HEK293T (cell line): ENCODE data around the gene NEK8.

ENCODE experiments used
- CTCF ChIA-PET: fragments of 350-600 bp; formaldehyde crosslinking; extraction: SDS; loops from one replicate; lab custom pipeline; 2021; ENCODE audit warnings: antibody characterized with exemption, inconsistent platforms; lab: Yijun Ruan, JAX
- POLR2A ChIA-PET: fragments of 350-600 bp; formaldehyde crosslinking; extraction: SDS; loops from one replicate; lab custom pipeline; 2020; ENCODE audit warnings: antibody characterized with exemption, inconsistent platforms; lab: Yijun Ruan, JAX
- DNase-seq: peaks from one replicate; pipeline ENCODE4 v3.0.0; 2012; ENCODE audit warnings: mixed read lengths; ENCODE audit errors: extremely low spot score
- ARNT ChIP-seq: fragments of 450-650 bp; IDR thresholded peaks from 2 replicates; pipeline ENCODE4 v1.6.1; 2017; ENCODE audit warnings: mild to moderate bottlenecking
- BHLHE40 ChIP-seq: fragments of 450-650 bp; IDR thresholded peaks from 2 replicates; pipeline ENCODE4 v1.6.1; 2016; ENCODE audit warnings: mild to moderate bottlenecking, moderate library complexity, borderline replicate concordance
- ELF4 ChIP-seq: fragments of 450-650 bp; IDR thresholded peaks from 2 replicates; pipeline ENCODE4 v1.6.1; 2017; ENCODE audit warnings: antibody characterized with exemption
- FOXA1 ChIP-seq: fragments of 450-650 bp; IDR thresholded peaks from 2 replicates; pipeline ENCODE4 v1.6.1; 2016; ENCODE audit warnings: mild to moderate bottlenecking
- FOXK2 ChIP-seq: fragments of 450-650 bp; IDR thresholded peaks from 2 replicates; pipeline ENCODE4 v1.6.1; 2016; ENCODE audit warnings: mild to moderate bottlenecking
- FOXM1 ChIP-seq: fragments of 450-650 bp; IDR thresholded peaks from 2 replicates; pipeline ENCODE4 v1.6.1; 2017; ENCODE audit warnings: mild to moderate bottlenecking, borderline replicate concordance
- HDGF ChIP-seq: fragments of 450-650 bp; IDR thresholded peaks from 2 replicates; pipeline ENCODE4 v1.6.1; 2017; ENCODE audit warnings: antibody characterized with exemption, borderline replicate concordance
- L3MBTL2 ChIP-seq: fragments of 450-650 bp; conservative IDR thresholded peaks from 2 replicates; pipeline ENCODE4 v1.6.1; 2016; ENCODE audit warnings: mild to moderate bottlenecking
- LEF1 ChIP-seq: fragments of 450-650 bp; IDR thresholded peaks from 2 replicates; pipeline ENCODE4 v1.6.1; 2017; ENCODE audit warnings: mild to moderate bottlenecking, borderline replicate concordance
- NFRKB ChIP-seq: fragments of 450-650 bp; IDR thresholded peaks from 2 replicates; pipeline ENCODE4 v1.6.1; 2016; ENCODE audit warnings: mild to moderate bottlenecking, moderate library complexity
- SP1 ChIP-seq: fragments of 450-650 bp; IDR thresholded peaks from 2 replicates; pipeline ENCODE4 v1.6.1; 2017
- SUZ12 ChIP-seq: fragments of 450-650 bp; IDR thresholded peaks from 2 replicates; pipeline ENCODE4 v1.6.1; 2016; ENCODE audit warnings: mild to moderate bottlenecking
- TARDBP ChIP-seq: fragments of 450-650 bp; IDR thresholded peaks from 2 replicates; pipeline ENCODE4 v1.6.1; 2016
- ZNF384 ChIP-seq: fragments of 450-650 bp; IDR thresholded peaks from 2 replicates; pipeline ENCODE4 v1.6.1; 2016
- TF ChIP-seq, protein P1 (sequence below): fragments of 450-650 bp; IDR thresholded peaks from 2 replicates; pipeline ENCODE4 v1.6.1; 2016

NEK8 gene

DNA sequence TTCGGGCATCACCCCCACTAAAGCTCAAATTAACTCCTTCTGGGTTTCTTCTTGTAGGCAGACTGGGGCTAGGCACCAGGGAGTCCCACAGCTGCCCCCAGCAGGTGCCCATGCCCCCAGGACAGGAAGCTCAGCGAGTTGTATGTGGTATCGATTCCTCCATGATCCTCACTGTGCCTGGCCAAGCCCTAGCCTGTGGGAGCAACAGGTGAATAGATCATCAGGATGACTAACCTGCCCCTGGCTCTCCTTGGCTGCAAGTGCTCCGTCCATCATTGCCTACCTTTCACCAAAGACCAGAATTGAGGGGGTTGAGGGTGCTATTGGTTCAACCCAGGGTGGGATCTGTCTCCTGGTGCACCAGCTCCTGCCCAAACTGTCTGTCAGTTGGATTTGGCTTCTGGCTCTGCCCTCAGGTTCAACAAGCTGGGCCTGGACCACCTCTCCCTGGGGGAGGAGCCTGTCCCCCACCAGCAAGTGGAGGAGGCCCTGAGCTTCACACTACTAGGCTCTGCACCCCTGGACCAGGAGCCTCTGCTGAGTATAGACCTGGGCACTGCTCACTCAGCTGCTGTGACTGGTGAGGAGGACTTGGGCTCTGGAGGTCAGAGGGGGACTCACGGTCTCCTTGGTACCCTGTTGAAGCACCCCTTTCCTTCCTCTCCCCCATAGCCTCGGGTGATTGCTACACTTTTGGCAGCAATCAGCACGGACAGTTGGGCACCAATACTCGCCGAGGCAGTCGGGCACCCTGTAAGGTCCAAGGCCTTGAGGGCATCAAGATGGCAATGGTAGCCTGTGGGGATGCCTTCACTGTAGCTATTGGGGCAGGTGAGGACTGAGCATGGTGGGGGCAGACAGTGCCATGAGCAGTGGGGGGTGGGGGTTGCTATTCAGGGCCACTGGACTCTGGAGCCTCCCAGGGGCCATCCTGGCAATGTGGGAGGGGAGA, 12.1 kb downstream of the NEK8 start:
- POLR2A ChIA-PET: interaction anchor here (1.0 to 17.2 kb wide), 3 partner anchors 9 to 21 kb away, joined by 4 to 409 read pairs (median 5); partner anchors contain the start of genes NEK8, RPL23A and TLCD1
- CTCF ChIA-PET: interaction anchor here (0.6 to 2.2 kb wide), 2 partner anchors 13 to 186 kb away, joined by 3 to 12 read pairs; no protein-coding TSS in a partner anchor
- DNase-seq: no peak
- TF ChIP-seq HDGF (no peak), FOXA1 (no peak), SP1 (no peak), L3MBTL2 (no peak), TARDBP (no peak), FOXM1 (no peak), SUZ12 (no peak), ARNT (no peak), LEF1 (no peak), ZNF384 (no peak), BHLHE40 (no peak)
- TF ChIP-seq, protein P1, sequence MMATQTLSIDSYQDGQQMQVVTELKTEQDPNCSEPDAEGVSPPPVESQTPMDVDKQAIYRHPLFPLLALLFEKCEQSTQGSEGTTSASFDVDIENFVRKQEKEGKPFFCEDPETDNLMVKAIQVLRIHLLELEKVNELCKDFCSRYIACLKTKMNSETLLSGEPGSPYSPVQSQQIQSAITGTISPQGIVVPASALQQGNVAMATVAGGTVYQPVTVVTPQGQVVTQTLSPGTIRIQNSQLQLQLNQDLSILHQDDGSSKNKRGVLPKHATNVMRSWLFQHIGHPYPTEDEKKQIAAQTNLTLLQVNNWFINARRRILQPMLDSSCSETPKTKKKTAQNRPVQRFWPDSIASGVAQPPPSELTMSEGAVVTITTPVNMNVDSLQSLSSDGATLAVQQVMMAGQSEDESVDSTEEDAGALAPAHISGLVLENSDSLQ: no peak

DNA sequence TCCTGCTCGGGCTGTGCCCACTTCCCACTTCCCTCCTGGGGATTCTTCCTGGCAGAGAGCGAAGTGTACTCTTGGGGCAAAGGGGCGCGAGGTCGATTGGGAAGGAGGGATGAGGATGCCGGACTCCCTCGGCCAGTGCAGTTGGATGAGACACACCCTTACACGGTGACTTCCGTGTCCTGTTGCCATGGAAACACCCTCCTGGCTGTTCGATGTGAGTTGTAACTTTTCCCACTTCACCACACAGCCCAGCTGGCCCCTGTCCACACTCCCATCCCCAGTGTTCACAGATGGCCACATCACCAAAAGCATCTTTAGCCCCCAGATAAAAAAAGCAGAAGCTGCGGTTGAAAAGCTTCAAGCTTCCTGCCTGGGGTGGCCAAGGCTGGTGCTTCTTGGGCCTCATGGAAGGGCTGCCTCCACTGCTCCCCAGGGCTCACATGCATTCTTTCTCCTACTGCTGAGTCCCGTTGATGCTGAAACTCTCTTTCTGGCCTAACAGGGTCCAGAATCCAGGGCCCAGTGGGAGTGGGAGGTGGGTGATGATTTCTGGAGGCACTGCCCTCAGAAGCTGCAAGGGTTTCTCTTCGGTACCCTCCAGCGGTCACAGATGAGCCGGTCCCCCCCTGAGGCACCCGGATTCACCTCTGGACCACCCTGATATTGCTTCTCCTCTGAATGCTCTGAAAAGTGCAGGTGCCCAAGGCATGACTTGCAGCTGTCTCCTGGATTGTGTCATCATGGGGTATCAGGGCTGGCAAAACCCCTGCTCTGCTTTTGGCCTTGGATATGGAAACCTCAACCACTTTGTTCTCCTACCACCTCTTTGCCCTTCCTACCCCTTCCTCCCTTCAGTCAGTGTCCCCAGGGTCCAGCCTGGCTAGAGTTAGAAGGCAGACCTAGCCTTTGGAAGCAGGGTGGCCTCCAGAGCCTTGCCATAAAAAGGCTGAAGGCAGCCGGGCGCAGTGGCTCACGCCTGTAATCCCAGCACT, 13.1 kb downstream of the NEK8 start:
- ChIA-PET POLR2A (interaction anchor here (1.0 to 17.2 kb wide), 3 partner anchors 8 to 22 kb away, joined by 4 to 409 read pairs (median 5); partner anchors contain the start of genes NEK8, RPL23A and TLCD1), CTCF (interaction anchor here (0.6 to 2.2 kb wide), 3 partner anchors 14 to 185 kb away, joined by 3 to 12 read pairs (median 7); no protein-coding TSS in a partner anchor)
- DNase-seq: no peak
- TF ChIP-seq FOXA1: no peak

DNA sequence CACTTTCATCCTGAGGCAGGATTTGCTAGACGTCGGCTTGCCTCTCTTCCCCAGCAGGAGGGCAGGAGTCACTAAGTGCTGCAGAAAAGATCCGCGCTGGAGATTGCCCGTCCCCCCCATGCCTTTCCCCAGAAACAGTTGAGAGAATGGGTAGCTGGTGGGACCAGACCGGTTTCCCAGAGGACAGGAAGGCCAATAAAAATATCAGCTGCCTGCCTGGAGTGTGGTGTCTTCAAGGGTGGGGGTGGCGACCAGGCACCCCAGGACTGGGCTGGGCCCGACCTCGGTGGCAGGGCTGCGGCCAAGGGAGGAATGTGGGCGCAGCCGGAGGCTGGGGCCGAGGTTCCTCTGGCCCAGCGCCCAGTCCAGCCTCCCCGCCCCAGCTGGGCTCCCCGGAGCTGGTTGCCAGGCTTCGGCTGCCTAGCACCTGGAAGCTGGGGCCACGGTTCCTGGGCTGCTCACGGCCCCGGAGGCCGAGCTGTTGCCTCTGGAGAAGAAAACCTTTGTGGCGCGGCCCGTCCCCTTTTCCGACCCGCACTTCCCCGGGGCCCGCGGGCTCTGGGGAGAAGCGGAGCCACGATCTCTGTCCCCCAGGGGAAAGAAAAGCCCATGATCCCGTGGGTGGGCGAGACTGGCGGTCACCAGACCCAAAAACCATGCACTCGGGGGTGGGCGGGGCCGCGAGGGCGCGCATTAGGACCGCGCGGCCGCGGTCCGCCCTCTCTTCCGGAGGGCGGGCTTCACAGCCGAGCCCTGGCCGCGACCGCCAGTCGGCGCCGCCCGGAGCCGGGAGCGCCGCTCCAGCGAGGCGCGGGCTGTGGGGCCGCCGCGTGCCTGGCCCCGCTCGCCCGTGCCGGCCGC, 14.9 kb downstream of the NEK8 start, which contains the start of gene TRAF4:
Gene TRAF4, plus strand, starts transcription at position 769 of the 861 bp plus-strand sequence. CDS start 102 bp downstream, outside the sequence.
- DNase-seq: peak; percentile 75
- TF ChIP-seq SP1 (no peak), ELF4 (no peak), FOXK2 (no peak), FOXM1 (peak; percentile 52; the same call in 1 of the 2 replicates), SUZ12 (no peak), LEF1 (no peak), TARDBP (no peak), ARNT (peak; percentile 63; the same call in 1 of the 2 replicates), ZNF384 (no peak)
- TF ChIP-seq, protein P1: no peak
- CTCF ChIA-PET: interaction anchor here (1.2 to 1.7 kb wide), 3 partner anchors 15 to 20 kb away, joined by 4 to 19 read pairs (median 7); partner anchors contain the start of genes NEK8 and TLCD1
- POLR2A ChIA-PET: interaction anchor here (0.9 to 17.2 kb wide), 8 partner anchors 8 to 100 kb away, joined by 3 to 409 read pairs (median 4); partner anchors contain the start of genes BLTP2, FAM222B, NEK8 and RPL23A

DNA sequence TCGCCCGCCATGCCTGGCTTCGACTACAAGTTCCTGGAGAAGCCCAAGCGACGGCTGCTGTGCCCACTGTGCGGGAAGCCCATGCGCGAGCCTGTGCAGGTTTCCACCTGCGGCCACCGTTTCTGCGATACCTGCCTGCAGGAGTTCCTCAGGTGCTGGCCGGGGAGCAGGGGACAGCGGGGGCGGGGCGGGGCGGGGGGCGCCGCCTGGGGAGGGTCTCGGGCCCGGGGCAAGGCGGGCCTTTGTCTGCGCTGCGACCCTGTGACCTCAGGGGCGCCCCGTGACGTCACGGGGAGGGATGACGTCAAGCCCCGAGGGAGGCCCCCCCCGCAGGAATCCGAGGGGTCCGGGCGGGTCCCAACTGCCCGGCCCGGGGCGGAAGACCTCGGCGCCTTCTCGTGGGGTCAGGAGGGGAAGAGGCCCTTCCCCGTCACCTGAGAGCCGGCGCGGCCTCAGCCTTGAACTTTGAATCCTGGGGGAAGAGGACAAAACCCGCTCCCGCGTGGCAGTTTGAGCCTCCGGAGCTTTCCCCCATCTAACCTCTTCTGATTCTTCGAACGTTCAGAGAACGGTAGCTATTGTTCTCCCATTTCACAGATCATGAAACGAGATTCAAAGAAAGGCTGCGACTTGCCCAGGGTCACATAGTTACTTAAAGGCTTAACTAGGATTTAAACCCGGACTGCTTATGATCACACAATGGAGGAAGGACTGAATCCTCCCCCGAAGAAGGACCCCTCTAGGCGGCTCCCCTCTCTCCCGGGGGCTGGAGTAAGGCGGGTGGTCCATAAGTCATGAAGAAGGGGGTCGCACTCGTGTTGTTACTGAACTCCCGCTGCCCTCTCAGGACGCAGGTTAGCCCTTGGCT, 15.8 kb downstream of the NEK8 start:
- ChIA-PET POLR2A (interaction anchor here (0.9 to 17.2 kb wide), 12 partner anchors 9 to 166 kb away, joined by 3 to 409 read pairs (median 4); partner anchors contain the start of genes BLTP2, NEK8, RPL23A and TLCD1), CTCF (interaction anchor here (0.6 to 9.3 kb wide), 5 partner anchors 17 to 104 kb away, joined by 3 to 185 read pairs (median 4); partner anchors contain the start of genes NEK8 and TLCD1)
- TF ChIP-seq NFRKB (no peak), L3MBTL2 (peak; percentile 60; the same call in 1 of the 2 replicates)
- DNase-seq: no peak
